Muscle of back (tissue), 13 donors: ENCODE results near the gene AGR3. TPM values are rescaled to one million over a fixed set of nuclear protein-coding genes. Genes with fewer than 3 reads are reported as not detected.
A peak's percentile ranks its signal among the peaks of the same experiment; 100 is the strongest.

Experiments used
- DNase-seq, 3 donors: peaks; one replicate each; pipeline versions ENCODE4 v3.0.0 to v3.0.0-alpha.2; 2013
- long read RNA-seq, 9 donors: transcript quantifications; one replicate each; lab custom pipeline, GENCODE V29; 2026
- polyA plus RNA-seq, 10 donors: library from polyadenylated mRNA; unstranded; fragments of 120-200 nt; gene quantifications; one replicate each; pipeline ENCODE4 v1.2.1, GENCODE V29; 2013; ENCODE audit not compliant: insufficient read length in 10 of 10

AGR3 gene
- under 1 TPM in 1 of 10 donors, not detected in 9; 0.27 TPM for polyA plus RNA-seq
- long read RNA-seq, donor 1, result 0 reads
- long read RNA-seq, donor 2, result 0 reads
- long read RNA-seq, donor 3, result 0 reads
- long read RNA-seq, donor 4, result 0 reads
- long read RNA-seq, donor 5, result 0 reads
- long read RNA-seq, donor 6, result 0 reads
- long read RNA-seq, donor 7, result 0 reads
- long read RNA-seq, donor 8, result 0 reads
- long read RNA-seq, donor 9, result 0 reads

GRCh38 chr7:16881844-16882243 is at the start of gene AGR3:
TSS of gene AGR3 (minus strand) at chr7:16881983. CDS start at chr7:16878618, 3,365 bp downstream.
- no peak for DNase-seq

DNA sequence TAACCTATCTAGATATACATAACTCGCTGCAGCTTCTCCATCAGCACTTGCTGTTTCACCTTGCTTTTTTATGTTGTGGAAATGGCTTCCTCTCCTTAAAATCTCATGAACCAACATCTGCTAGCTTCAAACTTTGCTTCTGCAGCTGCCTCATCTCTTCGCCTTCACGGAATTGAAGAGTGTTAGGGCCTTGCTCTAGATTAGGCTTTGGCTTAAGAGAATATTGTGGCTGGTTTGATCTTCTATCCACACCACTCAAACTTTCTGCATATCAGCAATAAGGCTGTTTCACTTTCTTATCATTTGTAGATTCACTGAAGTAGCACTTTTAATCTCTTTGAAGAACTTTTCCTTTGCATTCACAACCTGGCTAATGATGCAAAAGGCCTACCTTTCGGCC is 49.2 kb upstream of the AGR3 start:
- DNase-seq, result no peak

- DNase-seq, result no peak
Measured at GRCh38 chr7:16929146-16929762, 47.5 kb upstream of the AGR3 start.

DNA sequence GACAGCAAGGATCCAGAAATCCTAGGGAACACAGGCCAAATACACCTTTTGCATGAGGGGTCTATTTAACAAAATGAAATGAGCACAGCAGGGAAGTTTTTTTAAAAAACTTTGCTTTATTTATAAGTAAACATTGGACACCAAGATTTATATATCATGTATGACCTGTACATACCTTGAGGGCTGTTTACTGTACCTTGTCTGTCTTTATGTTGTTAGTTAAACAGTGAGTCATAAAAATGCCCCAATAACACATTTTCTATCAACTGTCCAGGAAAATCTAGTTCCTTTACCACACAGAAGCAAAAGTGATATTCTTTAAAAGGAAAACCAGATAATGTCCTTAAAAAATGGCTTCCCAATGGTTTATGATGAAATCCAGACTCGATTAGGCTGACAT is 45.1 kb upstream of the AGR3 start:
- DNase-seq, result no peak

GRCh38 chr7:16926283-16926682 is 44.5 kb upstream of the AGR3 start:
- DNase-seq, result peak in 1 of 3 donors; percentile 26

GRCh38 chr7:16925609-16926008 is 43.8 kb upstream of the AGR3 start:
- DNase-seq, result no peak

DNA sequence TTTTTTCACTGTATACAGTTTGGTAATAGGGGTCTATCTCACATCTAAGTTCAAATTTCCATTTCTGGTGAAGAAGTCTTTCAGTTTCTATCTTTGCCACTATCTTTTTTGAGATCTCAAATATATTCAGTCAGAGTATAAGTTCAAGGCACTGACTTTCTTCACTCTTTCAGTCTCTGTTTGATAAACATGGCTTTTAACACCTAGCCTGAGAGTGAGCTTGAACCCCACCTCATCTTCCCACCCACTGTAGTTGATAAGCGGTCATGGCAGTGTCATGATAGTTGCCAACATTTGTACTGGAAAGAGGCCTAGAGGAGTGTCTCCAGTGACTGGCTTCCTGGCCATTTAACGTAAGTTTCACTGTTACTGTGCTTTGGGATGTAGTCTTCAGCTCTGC is 41.2 kb upstream of the AGR3 start:
- DNase-seq, result no peak

DNA sequence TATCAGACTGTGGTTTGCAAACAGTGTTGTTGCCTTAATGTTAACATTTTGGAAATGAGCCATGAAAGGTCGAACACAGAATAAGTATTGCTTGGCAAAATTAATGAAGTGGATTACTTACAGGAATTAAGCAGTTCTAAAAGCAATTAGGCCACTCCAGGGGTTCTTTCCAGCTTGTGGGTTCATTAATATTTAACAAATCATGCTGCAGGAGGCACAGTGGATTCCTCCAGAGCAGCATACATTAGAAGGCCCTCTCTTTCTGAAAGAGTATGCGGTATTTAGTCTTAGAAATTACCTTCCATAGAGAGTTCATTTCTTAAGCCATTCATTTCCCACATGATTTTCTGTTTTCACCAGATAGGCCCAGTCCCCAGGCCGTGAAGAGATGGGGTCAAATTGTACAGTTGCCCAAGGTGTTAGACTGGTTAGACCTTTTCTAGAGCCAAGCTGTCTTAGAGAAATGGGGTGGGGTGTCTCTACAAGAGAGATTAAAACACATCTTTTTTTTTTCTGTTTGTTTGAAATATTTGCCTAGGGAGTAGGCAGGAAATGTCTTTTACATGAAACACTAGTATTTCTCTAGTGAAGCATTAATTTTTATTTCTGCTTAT is 40.0 kb upstream of the AGR3 start:
- DNase-seq, result peak in 1 of 3 donors; percentile 24

- no peak for DNase-seq
Measured at GRCh38 chr7:16921151-16921550, 39.4 kb upstream of the AGR3 start.

DNA sequence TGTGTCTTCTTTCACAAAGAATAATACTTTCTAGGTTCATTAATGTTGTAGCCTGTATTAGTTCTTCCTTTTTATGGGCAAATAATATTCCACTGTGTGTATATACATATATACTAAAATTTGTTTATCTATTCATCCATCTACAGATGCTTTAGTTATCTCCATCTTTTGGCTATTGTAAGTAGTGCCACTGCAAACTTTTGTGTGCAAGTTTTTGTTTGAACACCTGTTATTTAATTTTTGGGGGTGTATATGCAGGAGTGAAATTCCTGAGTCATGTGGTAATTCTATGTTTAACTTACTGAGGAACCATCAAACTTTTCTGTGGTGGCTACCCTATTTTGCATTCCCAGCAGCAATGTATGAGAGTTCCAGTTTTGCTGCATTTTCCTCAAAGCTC is 37.7 kb upstream of the AGR3 start:
- DNase-seq, result no peak

- peak; percentile 38 to 59 (median 40) for DNase-seq
Measured at GRCh38 chr7:16918288-16918895, 36.6 kb upstream of the AGR3 start.

DNA sequence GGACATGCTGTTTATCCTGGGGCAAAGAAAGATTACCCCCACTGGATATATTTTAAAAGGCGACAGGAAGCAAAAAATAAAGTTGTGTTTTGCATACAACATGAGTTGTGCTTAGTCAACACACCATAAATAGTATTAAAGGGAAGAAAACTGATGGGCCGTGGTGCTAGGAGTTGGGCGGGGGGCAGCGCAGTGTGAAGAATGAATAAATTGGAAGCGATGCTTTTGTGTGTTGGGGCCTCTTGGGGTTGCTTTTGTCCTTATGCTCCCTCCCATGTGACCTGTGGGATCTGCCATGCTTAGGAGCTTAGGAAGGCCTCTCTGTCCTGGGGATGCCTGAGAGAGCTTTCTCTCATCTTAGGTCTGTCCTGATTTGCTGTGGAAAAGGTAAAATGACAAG is 35.0 kb upstream of the AGR3 start:
- no peak for DNase-seq

DNA sequence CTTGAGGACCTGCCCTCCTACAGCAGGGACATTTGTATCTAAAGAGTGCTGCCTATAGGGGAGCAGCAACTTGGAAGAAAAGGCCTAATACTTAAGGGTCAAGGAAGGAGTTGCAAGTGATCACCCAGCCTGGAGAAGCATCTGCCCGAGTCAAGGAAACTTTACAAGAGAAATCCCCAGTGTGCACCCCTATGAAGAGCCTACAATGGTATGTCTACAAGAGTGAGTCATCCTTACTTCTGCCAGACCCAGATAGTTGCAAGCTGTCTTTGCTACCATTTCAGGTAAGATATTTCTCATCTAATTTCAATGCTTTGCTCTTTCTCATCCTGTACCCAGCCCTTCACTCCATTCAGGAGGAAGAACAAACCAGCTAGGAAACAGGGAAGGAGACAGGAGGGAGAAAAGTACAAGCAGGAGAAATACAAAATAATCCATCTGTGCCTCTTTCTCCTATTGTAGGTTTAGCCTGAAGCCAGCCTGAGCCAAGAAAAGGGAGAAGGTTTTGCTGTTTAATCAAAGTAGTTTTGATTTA is 34.4 kb upstream of the AGR3 start:
- DNase-seq, result peak in 1 of 3 donors; percentile 67

DNA sequence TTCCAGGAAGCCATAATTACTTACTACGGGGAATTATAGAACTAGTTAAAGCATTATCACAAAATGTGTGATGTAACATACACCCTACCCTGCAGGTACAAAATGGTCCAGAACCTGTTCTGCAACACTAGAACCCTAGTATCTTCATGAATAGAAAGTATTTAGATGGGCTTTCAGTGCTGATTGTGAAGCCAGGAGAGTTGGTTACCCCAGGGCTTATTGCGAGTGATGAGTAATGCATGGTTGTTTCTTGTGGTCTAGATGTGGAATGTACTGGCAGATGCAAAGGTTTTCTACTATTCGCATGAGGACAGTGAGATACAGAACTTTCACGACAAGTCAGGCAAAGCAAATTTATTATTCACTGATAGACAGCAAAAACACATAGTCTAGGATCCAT is 33.6 kb upstream of the AGR3 start:
- DNase-seq, result peak in 1 of 3 donors; percentile 72

DNA sequence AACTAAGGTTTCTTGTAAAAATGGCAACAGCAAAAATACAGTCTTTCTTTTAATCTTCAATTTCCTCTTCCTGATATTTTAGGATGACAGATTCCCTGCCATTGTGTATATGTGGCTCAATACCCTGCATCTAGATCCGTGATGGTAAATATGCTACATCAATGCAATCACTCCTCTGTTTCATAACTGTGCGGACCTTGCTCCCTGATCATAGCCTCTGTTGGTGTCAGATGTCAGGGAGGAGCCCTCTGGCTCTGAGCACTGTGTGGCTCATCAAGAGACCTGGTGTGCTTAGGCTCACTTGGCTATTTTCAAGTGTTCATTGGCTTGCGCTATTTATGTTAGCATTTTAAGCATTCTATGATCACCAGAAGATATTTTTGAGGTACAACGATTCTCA is 33.0 kb upstream of the AGR3 start:
- DNase-seq, result no peak

GRCh38 chr7:16913643-16914042 is 31.9 kb upstream of the AGR3 start:
- no peak for DNase-seq

DNA sequence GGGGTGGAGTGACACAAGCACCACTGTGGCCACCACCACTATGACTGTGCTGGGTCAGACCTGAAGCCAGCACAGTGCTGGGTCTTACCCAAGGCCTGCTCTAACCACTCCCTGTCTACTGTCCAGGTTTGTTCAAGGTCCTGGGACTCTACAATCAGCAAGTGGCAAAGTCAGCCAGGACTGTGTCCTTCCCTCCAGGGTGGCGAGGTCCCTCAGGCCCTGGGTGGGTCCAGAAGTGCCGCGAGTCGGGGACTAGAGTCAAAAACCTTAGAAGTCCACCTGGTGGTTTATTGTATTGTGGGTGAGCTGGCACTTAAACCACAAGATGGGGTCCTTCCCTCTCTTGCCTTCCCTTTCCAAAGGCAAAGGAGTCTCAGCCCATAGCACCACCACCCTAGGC is 30.8 kb upstream of the AGR3 start:
- no peak for DNase-seq

DNA sequence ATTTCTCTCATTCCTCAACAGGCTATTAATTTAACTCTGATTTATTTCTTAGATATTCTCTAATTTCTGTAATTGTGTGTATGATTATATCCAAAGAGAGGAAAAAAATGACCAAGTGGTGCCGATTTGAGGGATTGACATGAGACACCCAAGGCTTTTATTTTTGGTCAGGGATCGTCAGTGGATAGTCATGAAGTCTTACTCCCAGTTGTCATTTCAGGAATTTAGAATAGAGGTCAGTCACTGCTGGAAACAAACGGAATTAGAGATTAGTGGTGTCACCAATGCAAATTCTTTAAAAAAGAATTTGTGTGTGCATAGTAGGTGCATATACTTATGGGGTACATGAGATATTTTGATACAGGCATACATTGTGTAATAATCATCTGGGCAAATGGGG is 26.8 kb upstream of the AGR3 start:
- no peak for DNase-seq

GRCh38 chr7:16905300-16906044 is 23.7 kb upstream of the AGR3 start:
- DNase-seq, result peak in 2 of 3 donors; percentile 17 to 43

DNA sequence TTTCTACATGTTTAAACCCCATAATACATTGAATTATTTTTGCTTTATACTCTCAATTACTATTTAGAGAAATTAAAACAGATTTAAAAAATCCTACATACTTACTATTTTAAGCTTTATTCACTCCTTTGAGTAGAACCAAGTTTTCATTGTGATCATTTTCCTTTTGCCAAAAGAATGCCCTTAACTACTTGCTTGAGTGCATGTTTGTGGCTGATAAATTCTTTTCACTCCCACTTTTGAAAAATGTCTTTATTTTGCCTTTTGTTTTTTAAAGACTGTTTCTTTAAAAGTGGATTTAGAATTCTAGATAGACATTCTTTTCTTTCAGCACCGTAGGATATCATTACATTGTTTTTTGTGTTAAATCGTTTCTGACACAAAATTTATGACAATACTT is 22.3 kb upstream of the AGR3 start:
- no peak for DNase-seq

GRCh38 chr7:16900209-16900768 is 18.5 kb upstream of the AGR3 start:
- DNase-seq, result no peak
